Tongue (tissue), 2 donors: ENCODE results near the gene CDSN. TPM values are rescaled to one million over a fixed set of nuclear protein-coding genes. Genes with fewer than 3 reads are reported as not detected.

ENCODE experiments used
- DNase-seq: peaks from one replicate; pipeline ENCODE4 v3.0.0-alpha.2; 2015
- total RNA-seq: library from RNA; depleted of rRNA; stranded (reverse); fragments of >200 nt; gene quantifications from one replicate; pipeline ENCODE4 v1.2.3, GENCODE V29; 2014

Gene CDSN
- total RNA-seq, 1 donor from 2014 or later, result not detected

DNA sequence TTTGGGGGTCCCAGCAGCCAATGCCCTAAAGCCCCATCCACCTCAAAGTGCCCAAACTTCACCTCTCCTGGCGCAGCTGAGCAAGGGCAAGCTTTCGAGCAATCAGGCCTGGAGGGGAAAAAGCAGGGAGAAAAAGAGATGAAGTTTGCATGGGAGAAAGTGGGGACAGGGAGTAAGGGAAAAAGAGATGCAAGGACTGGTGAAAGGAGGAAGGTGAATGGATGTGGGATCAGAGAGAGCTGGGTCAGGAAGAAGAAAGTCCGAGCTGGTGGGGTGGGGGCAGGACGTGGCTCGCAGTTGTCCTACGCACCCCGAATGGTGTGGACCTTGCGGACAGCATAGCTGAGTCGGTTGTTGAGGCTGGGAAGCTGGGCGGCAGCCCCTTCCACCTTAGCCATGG lies 25.1 kb upstream of the CDSN start:
- DNase-seq, result no peak

DNA sequence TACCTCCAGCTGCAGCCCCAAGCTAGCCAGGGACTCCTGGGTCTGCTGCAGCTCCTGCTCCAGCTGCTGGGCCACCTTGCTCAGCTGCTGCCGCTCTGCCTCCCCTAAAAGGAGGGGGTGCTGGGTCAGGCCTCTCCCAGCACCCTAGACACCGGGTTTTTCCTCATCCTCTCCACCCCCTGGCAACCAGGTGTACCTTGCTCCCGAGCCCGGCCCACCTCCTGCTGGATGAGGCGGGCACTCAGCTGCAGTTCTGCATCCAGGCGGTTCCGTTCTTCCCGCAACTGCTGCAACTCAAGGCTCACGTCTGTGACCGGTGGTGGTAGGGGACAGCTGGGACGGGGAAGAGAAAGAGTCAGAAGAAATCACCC lies 24.7 kb upstream of the CDSN start:
- DNase-seq, result no peak

- DNase-seq, result no peak
Observed at GRCh38 chr6:31144296-31144969, 24.2 kb upstream of the CDSN start.

GRCh38 chr6:31143148-31143547 lies 22.9 kb upstream of the CDSN start:
- peak; percentile 58 for DNase-seq

- DNase-seq, result peak; percentile 48
Observed at GRCh38 chr6:31142361-31142761, 22.1 kb upstream of the CDSN start.

- no peak for DNase-seq
Observed at GRCh38 chr6:31140643-31141042, 20.4 kb upstream of the CDSN start.

- no peak for DNase-seq
Observed at GRCh38 chr6:31139599-31139998, 19.4 kb upstream of the CDSN start.

DNA sequence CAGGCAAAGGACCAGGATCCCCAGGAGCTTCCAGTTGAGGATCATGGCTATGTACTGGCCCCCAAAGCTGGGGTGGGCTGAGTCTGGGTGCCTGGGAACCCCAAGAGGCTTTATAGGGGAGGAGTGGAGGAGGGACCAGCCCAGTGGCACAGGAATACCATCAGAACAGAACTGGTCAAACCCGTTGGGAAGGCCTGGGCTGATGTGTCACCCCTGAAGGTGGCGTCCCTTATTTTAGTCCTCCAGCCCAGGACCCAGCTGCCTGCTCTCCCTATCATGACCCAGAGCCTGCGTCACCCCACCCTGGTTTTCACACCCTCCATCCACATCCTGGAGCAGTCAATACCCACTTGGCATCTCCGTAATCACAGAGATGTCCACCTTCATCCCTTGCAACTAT lies 18.7 kb upstream of the CDSN start, which contains the start of gene PSORS1C2:
Gene PSORS1C2, minus strand, starts transcription at position 85 of the 400 bp plus-strand sequence. Its CDS starts 40 bp downstream, at position 45.
- no peak for DNase-seq

DNA sequence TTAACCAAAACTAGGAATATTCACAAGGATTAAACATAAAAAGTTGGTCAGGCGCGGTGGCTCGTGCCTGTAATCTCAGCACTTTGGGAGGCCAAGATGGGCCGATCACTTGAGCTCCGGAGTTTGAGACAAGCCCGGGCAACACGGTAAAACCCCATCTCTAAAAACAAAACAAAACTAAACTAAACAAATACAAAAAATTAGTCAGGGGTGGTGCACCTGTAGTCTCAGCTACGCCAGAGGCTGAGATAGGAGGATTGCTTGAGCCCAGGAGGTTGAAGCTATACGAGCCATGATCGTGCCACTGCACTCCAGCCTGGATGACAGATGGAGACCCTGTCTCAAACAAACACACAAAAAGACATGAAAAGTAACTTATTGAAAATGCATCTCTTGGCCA lies 15.5 kb upstream of the CDSN start:
- DNase-seq, result no peak

GRCh38 chr6:31132806-31133205 lies 12.6 kb upstream of the CDSN start:
- no peak for DNase-seq

DNA sequence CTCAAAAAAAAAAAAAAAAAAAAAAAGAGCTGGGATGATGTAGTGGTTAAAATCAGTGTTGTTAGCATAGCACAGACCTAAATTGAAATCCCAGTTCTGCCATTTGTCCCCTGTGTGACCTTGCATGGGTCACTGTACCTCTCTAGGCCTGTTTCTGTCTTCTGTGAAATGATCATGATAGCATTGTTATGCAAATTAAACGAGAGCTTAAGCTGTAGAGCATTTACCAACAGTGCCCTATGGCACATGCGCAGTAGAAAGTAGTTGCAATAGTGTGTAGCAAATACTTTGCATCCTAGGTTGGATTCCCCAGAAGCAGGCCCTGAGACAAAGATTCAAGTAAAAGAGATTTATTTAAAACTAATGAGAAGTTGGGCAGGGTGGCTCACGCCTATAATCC lies 11.3 kb upstream of the CDSN start:
- DNase-seq, result no peak

DNA sequence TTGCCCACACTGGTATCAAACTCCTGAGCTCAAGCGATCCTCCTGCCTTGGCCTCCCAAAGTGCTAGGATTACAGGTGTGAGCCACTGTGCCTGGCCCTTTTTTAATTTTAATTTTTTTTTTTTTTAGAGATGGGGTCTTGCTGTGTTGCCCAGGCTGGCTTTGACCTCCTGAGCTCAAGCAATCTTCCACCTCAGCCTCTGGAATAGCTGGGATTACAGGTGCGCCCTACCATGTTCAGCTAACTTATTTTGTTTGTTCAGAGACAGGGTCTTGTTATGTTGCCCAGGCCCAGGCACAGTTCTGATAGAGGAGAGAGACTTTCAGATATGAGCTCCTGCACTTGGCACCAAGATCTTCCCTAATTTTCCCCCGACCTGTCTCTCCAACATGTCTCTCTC lies 10.5 kb upstream of the CDSN start:
- no peak for DNase-seq

DNA sequence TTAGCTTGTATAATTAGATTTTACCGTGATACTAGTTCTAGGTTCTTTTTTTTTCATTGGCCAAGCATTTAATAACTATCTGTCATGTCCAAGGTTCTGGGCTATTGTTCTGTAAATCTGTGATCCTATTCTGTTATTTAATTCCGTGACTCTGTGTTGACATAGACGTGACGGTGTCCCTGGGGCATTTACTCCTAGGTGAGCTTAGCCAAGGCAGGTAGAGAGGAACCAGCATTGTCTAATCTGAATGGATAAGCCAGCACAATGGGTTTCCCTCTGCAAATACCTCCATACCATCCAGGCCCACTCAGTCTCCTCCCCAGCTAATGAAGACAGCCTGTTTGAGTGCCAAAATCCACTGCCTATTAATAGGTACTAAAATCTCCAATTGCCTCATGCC lies 8.9 kb upstream of the CDSN start:
- DNase-seq, result no peak

- DNase-seq, result peak; percentile 67
Observed at GRCh38 chr6:31128093-31128676, 7.9 kb upstream of the CDSN start.

DNA sequence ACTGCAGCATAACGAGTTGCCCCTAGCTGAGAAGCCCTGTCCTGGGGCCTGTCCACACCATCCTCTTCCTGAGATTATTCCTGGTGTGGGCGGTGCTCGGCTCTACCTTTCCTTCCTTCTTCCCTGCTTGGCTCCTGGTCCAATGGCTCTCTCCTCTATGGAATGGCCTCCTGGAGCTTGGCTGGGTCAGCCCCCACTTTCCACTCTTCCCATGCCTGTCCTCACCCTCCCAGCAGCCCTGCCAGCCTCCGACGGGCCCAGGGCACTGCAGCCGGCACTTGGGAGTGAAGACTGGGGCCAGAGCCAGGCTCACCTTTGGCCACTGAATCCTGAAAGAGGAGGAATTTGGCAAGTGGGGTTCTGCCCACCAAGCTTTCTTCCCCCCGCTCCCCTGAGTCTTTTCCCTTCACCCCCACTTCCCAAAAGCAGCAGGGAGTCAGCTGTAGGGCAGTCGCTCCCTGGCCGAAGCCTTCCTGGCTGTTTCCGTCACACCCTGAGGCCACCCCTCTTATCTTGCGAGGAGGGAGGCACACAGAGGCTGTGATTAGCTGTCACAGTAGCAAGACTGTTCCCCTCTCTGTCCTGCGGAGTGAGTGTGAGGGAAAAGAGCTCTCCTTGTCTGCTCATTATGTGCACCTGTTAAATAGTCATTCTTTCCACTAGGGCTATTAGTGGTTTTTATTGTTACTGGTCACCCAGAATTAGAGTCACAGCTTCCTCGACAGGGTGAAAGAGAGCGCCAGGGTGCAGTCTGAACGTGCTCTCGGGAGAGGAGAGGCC lies 6.3 kb upstream of the CDSN start:
- DNase-seq, result no peak

- no peak for DNase-seq
Observed at GRCh38 chr6:31125586-31126363, 5.5 kb upstream of the CDSN start.

- peak; percentile 70 for DNase-seq
Observed at GRCh38 chr6:31125162-31125561, 4.9 kb upstream of the CDSN start.

DNA sequence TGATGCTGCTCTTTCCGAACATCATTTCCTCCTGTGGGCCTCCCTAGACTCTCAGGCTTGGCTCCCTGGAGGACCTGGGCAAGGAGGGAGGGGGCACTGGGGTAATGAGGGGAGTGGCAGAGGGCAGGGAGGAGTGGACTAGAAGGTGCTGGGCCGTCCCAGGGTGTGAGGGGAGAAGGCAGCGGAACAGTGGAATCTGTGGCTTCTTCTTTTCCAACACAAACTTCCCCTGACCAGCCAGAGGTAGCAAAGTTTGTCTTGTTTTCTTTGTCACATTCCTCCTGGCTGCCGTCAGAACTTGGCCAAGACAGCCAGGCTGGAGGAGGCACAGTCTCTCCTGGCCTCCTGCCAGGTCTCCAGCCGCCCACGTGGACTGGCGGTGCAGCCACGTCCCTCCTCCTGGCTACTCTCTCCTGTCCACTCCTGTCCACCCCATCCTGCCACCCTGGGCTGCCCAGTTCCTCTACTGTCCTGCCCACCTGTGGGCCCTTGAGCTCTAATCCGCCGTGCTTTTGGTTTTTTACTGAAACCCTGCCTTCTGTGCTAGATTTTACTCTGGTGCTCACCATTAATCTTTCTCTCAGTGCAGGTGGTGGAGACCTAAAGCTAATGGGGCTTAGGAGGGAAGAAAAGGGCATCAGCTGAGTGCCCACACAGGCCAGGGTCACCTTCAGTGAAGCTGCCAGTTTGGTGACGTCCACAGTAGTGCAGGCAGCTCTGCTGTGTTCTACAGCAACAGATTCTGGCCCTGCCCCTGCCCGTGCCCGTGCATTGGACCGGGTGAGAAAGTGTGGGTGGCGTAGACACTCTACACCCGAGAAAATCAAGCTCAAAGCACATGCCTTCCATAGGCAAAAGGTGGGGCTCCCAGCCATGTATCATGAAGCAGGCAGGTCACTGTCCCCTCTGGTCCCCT lies 2.8 kb upstream of the CDSN start:
- peak; percentile 87 for DNase-seq

- DNase-seq, result no peak
Observed at GRCh38 chr6:31121131-31121790, 1.0 kb upstream of the CDSN start.

- DNase-seq, result no peak
Observed at GRCh38 chr6:31118178-31118577, 2.1 kb downstream of the CDSN start.
